HepG2 (cell line): ENCODE measurements around the gene STK32C. TPM values are rescaled to one million over a fixed set of nuclear protein-coding genes. Genes with fewer than 3 reads are reported as not detected.
A peak's percentile ranks its signal among the peaks of the same experiment; 100 is the strongest.

ENCODE experiments used
- FOSL1 ChIP-seq: sonication (generic); formaldehyde crosslinking; IDR thresholded peaks from 2 replicates; pipeline ENCODE4 v1.9.0; 2021; ENCODE audit warnings: missing genetic modification reagents, borderline replicate concordance
- FOXO1 ChIP-seq: sonication (generic); formaldehyde crosslinking; IDR thresholded peaks from 2 replicates; pipeline ENCODE4 v1.4.0; 2020; ENCODE audit warnings: missing genetic modification reagents
- KAT2B ChIP-seq: fragments of 150-350 bp; IDR thresholded peaks from 2 replicates; pipeline ENCODE4 v1.6.1; 2014; ENCODE audit warnings: low read depth, low read length, borderline replicate concordance
- MBNL3 ChIP-seq: fragments of 250-450 bp; sonication (Bioruptor Pico); conservative IDR thresholded peaks from 2 replicates; pipeline ENCODE4 v1.8.0; 2022; ENCODE audit warnings: mild to moderate bottlenecking, inconsistent platforms
- NBN ChIP-seq: fragments of 450-650 bp; conservative IDR thresholded peaks from 2 replicates; pipeline ENCODE4 v1.6.1; 2017
- SETDB1 ChIP-seq: sonication (generic); formaldehyde crosslinking; IDR thresholded peaks from 2 replicates; pipeline ENCODE4 v1.5.1; 2020; ENCODE audit warnings: missing genetic modification reagents, mild to moderate bottlenecking, borderline replicate concordance
- ZNF343 ChIP-seq: sonication (generic); formaldehyde crosslinking; IDR thresholded peaks from 2 replicates; pipeline ENCODE4 v1.4.0; 2020; ENCODE audit warnings: mild to moderate bottlenecking, missing genetic modification reagents
- polyA plus RNA-seq, 8 experiments: library from polyadenylated mRNA; depleted of rRNA in 3 of 8; stranded (reverse) in 7 of 8; unstranded in 1 of 8; fragments of >200 nt; fragmentation: Illumina TruSeq in 4 of 8; extraction: Trizol in 4 of 8; gene quantifications; 2 replicates each; pipeline versions ENCODE4 v1.2.1 to v1.2.3, GENCODE V29; 2011 to 2016; ENCODE audit warnings: low read depth in 4 of 8, missing spikeins in 1 of 8, mixed read lengths in 1 of 8; ENCODE audit not compliant: insufficient read depth in 1 of 8
- total RNA-seq, 5 experiments: library from RNA; depleted of rRNA; stranded (reverse); fragments of >200 nt; fragmentation: Illumina TruSeq; extraction: Trizol; gene quantifications; 2 replicates each; pipeline ENCODE4 v1.2.3, GENCODE V29; 2016; ENCODE audit warnings: low read depth in 1 of 5
- TF ChIP-seq, protein P1 (sequence below): sonication (generic); formaldehyde crosslinking; IDR thresholded peaks from 2 replicates; pipeline ENCODE4 v1.5.0; 2020; ENCODE audit warnings: mild to moderate bottlenecking, missing genetic modification reagents, borderline replicate concordance
- TF ChIP-seq, protein P2 (sequence below): sonication (generic); formaldehyde crosslinking; IDR thresholded peaks from 2 replicates; pipeline ENCODE4 v1.9.0; 2021; ENCODE audit warnings: mild to moderate bottlenecking, missing genetic modification reagents
- TF ChIP-seq, protein P3 (sequence below): sonication (generic); formaldehyde crosslinking; IDR thresholded peaks from 2 replicates; pipeline ENCODE4 v1.4.0; 2020; ENCODE audit warnings: missing genetic modification reagents, borderline replicate concordance

STK32C gene
- total and polyA plus RNA-seq, 2 of the 13 experiments (the other 11 are each of a cell fraction or from before 2014, with no cell fraction given), result 10.9 to 19.4 TPM

DNA sequence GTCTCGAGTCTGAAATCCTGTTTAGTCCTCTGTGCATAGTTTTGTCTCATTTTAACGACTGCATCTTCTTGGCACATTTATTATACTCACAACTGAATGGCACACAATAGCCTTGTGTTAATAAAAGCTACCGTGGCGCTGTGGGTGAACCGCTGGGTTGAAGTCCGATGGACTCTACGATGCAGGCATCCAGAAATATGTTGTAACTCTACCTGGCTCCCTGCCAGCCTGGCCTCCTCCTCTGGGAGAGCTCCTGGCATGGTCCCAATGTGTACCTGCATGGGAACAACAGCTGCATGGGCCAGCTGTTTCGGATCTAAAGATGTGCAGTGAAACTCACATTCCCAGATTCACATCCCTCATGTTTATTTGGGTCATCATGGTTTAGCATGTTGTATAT lies 124.7 kb downstream of the STK32C start (continued):
- TF ChIP-seq, protein P1, sequence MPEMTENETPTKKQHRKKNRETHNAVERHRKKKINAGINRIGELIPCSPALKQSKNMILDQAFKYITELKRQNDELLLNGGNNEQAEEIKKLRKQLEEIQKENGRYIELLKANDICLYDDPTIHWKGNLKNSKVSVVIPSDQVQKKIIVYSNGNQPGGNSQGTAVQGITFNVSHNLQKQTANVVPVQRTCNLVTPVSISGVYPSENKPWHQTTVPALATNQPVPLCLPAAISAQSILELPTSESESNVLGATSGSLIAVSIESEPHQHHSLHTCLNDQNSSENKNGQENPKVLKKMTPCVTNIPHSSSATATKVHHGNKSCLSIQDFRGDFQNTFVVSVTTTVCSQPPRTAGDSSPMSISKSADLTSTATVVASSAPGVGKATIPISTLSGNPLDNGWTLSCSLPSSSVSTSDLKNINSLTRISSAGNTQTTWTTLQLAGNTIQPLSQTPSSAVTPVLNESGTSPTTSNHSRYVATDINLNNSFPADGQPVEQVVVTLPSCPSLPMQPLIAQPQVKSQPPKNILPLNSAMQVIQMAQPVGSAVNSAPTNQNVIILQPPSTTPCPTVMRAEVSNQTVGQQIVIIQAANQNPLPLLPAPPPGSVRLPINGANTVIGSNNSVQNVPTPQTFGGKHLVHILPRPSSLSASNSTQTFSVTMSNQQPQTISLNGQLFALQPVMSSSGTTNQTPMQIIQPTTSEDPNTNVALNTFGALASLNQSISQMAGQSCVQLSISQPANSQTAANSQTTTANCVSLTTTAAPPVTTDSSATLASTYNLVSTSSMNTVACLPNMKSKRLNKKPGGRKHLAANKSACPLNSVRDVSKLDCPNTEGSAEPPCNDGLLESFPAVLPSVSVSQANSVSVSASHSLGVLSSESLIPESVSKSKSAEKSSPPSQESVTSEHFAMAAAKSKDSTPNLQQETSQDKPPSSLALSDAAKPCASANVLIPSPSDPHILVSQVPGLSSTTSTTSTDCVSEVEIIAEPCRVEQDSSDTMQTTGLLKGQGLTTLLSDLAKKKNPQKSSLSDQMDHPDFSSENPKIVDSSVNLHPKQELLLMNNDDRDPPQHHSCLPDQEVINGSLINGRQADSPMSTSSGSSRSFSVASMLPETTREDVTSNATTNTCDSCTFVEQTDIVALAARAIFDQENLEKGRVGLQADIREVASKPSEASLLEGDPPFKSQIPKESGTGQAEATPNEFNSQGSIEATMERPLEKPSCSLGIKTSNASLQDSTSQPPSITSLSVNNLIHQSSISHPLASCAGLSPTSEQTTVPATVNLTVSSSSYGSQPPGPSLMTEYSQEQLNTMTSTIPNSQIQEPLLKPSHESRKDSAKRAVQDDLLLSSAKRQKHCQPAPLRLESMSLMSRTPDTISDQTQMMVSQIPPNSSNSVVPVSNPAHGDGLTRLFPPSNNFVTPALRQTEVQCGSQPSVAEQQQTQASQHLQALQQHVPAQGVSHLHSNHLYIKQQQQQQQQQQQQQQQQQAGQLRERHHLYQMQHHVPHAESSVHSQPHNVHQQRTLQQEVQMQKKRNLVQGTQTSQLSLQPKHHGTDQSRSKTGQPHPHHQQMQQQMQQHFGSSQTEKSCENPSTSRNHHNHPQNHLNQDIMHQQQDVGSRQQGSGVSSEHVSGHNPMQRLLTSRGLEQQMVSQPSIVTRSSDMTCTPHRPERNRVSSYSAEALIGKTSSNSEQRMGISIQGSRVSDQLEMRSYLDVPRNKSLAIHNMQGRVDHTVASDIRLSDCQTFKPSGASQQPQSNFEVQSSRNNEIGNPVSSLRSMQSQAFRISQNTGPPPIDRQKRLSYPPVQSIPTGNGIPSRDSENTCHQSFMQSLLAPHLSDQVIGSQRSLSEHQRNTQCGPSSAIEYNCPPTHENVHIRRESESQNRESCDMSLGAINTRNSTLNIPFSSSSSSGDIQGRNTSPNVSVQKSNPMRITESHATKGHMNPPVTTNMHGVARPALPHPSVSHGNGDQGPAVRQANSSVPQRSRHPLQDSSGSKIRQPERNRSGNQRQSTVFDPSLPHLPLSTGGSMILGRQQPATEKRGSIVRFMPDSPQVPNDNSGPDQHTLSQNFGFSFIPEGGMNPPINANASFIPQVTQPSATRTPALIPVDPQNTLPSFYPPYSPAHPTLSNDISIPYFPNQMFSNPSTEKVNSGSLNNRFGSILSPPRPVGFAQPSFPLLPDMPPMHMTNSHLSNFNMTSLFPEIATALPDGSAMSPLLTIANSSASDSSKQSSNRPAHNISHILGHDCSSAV (CRISPR knock-in tag), result no peak
- TF ChIP-seq SETDB1 (CRISPR knock-in tag) (no peak), FOXO1 (CRISPR knock-in tag) (peak; percentile 57; the same call in 1 of the 2 replicates), MBNL3 (no peak), KAT2B (no peak), FOSL1 (CRISPR knock-in tag) (no peak), NBN (no peak), ZNF343 (CRISPR knock-in tag) (no peak)
- TF ChIP-seq, protein P2, sequence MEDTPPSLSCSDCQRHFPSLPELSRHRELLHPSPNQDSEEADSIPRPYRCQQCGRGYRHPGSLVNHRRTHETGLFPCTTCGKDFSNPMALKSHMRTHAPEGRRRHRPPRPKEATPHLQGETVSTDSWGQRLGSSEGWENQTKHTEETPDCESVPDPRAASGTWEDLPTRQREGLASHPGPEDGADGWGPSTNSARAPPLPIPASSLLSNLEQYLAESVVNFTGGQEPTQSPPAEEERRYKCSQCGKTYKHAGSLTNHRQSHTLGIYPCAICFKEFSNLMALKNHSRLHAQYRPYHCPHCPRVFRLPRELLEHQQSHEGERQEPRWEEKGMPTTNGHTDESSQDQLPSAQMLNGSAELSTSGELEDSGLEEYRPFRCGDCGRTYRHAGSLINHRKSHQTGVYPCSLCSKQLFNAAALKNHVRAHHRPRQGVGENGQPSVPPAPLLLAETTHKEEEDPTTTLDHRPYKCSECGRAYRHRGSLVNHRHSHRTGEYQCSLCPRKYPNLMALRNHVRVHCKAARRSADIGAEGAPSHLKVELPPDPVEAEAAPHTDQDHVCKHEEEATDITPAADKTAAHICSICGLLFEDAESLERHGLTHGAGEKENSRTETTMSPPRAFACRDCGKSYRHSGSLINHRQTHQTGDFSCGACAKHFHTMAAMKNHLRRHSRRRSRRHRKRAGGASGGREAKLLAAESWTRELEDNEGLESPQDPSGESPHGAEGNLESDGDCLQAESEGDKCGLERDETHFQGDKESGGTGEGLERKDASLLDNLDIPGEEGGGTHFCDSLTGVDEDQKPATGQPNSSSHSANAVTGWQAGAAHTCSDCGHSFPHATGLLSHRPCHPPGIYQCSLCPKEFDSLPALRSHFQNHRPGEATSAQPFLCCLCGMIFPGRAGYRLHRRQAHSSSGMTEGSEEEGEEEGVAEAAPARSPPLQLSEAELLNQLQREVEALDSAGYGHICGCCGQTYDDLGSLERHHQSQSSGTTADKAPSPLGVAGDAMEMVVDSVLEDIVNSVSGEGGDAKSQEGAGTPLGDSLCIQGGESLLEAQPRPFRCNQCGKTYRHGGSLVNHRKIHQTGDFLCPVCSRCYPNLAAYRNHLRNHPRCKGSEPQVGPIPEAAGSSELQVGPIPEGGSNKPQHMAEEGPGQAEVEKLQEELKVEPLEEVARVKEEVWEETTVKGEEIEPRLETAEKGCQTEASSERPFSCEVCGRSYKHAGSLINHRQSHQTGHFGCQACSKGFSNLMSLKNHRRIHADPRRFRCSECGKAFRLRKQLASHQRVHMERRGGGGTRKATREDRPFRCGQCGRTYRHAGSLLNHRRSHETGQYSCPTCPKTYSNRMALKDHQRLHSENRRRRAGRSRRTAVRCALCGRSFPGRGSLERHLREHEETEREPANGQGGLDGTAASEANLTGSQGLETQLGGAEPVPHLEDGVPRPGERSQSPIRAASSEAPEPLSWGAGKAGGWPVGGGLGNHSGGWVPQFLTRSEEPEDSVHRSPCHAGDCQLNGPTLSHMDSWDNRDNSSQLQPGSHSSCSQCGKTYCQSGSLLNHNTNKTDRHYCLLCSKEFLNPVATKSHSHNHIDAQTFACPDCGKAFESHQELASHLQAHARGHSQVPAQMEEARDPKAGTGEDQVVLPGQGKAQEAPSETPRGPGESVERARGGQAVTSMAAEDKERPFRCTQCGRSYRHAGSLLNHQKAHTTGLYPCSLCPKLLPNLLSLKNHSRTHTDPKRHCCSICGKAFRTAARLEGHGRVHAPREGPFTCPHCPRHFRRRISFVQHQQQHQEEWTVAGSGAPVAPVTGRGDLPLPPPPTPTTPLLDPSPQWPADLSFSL (CRISPR knock-in tag), result peak; percentile 79
- TF ChIP-seq, protein P3, sequence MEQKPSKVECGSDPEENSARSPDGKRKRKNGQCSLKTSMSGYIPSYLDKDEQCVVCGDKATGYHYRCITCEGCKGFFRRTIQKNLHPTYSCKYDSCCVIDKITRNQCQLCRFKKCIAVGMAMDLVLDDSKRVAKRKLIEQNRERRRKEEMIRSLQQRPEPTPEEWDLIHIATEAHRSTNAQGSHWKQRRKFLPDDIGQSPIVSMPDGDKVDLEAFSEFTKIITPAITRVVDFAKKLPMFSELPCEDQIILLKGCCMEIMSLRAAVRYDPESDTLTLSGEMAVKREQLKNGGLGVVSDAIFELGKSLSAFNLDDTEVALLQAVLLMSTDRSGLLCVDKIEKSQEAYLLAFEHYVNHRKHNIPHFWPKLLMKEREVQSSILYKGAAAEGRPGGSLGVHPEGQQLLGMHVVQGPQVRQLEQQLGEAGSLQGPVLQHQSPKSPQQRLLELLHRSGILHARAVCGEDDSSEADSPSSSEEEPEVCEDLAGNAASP (CRISPR knock-in tag), result peak; percentile 28; the same call in 1 of the 2 replicates
